Uterus (tissue), 4 donors: Measurements from ENCODE around the gene SLC39A11. TPM values are rescaled to one million over a fixed set of nuclear protein-coding genes. Genes with fewer than 3 reads are reported as not detected.

ENCODE experiments used
- DNase-seq, 2 donors: peaks; one replicate each; pipeline ENCODE4 v3.0.0-alpha.2; 2019 to 2020
- H3K27ac ChIP-seq, 2 donors: fragments of 200-600 bp; sonication (generic); 1 replicate in 1 of 2; 2 replicates in 1 of 2; pipeline ENCODE4 v1.5.1; 2016 to 2018
- H3K27me3 ChIP-seq, 2 donors: fragments of 200-600 bp; sonication (generic); one replicate each; pipeline ENCODE4 v1.5.1; 2018 to 2019; ENCODE audit warnings: control low read depth in 1 of 2
- H3K36me3 ChIP-seq, 2 donors: fragments of 200-600 bp; sonication (generic); one replicate each; pipeline ENCODE4 v1.5.1; 2019; ENCODE audit warnings: control low read depth in 1 of 2
- H3K4me1 ChIP-seq, 2 donors: fragments of 200-600 bp; sonication (generic); one replicate each; pipeline ENCODE4 v1.5.1; 2018 to 2019; ENCODE audit warnings: control low read depth in 1 of 2
- H3K4me3 ChIP-seq, 2 donors: fragments of 200-600 bp; sonication (generic); 1 replicate in 1 of 2; 2 replicates in 1 of 2; pipeline ENCODE4 v1.5.1; 2018 to 2019; ENCODE audit warnings: mild to moderate bottlenecking in 1 of 2
- H3K9me3 ChIP-seq, 2 donors: fragments of 200-600 bp; sonication (generic); one replicate each; pipeline ENCODE4 v1.5.1; 2019; ENCODE audit warnings: control low read depth in 1 of 2
- CTCF ChIP-seq, 4 experiments: fragments of 200-600 bp in 2 of 4; fragments of 450-650 bp in 2 of 4; sonication (generic) in 2 of 4; IDR thresholded peaks; one replicate each; pipeline ENCODE4 v1.5.1; 2016 to 2019; ENCODE audit warnings: antibody characterized with exemption in 4 of 4, mild to moderate bottlenecking in 2 of 4, moderate library complexity in 1 of 4
- POLR2A ChIP-seq, 2 donors: fragments of 450-650 bp; IDR thresholded peaks; one replicate each; pipeline ENCODE4 v1.6.1; 2016; ENCODE audit warnings: antibody characterized with exemption in 2 of 2, mild to moderate bottlenecking in 1 of 2, moderate library complexity in 1 of 2
- intact Hi-C: fragments of 100-400 bp; cut with DNase I; formaldehyde crosslinking; loops from one replicate; pipeline ENCODE4 v1.15.1; 2023; ENCODE audit warnings: low total_unique reads
- total RNA-seq, 4 donors: library from RNA; depleted of rRNA in 3 of 4; stranded (reverse); fragments of >200 nt in 3 of 4; gene quantifications; one replicate each; pipeline versions ENCODE4 v1.1.0 to v1.2.4, GENCODE V29; 2014 to 2023
- donor health status: DM: yes; HTN: yes; CAD: no.

Gene SLC39A11
- total RNA-seq, 4 donors from 2014 or later = 5.4 to 56.2 (median 21.0) TPM

GRCh38 chr17:72988451-72988850 lies 104.0 kb downstream of the SLC39A11 start:
- intact Hi-C loops = no loop called here
- TF ChIP-seq CTCF (IDR thresholded peaks at IDR 0.05) = no peak

GRCh38 chr17:72987166-72987565 lies 105.3 kb downstream of the SLC39A11 start:
- H3K9me3 ChIP-seq = no peaks in the 10 kb centered on the region
- intact Hi-C loops = no loop called here

More at GRCh38 chr17:72988451-72988850, 104.0 kb downstream of the SLC39A11 start:
- H3K9me3 ChIP-seq = no peaks in the 10 kb centered on the region
- no peaks in the 10 kb centered on the region for H3K27me3 ChIP-seq
- H3K4me3 ChIP-seq = no peak overlapping the region
- DNase-seq = no peak
- H3K27ac ChIP-seq = no peak overlapping the region
- H3K36me3 ChIP-seq = no peaks in the 10 kb centered on the region
- no peaks in the 10 kb centered on the region for H3K4me1 ChIP-seq

GRCh38 chr17:72985882-72986720 lies 106.4 kb downstream of the SLC39A11 start:
- Histone ChIP-seq H3K36me3 (no peaks in the 10 kb centered on the region), H3K27me3 (no peaks in the 10 kb centered on the region), H3K4me1 (no peaks in the 10 kb centered on the region), H3K27ac (no peak overlapping the region), H3K4me3 (no peak overlapping the region), H3K9me3 (no peaks in the 10 kb centered on the region)
- DNase-seq = peak; percentile 18 to 22
- no peak for TF ChIP-seq POLR2A (IDR thresholded peaks at IDR 0.05)
- TF ChIP-seq CTCF (IDR thresholded peaks at IDR 0.05) = peak; percentile 17 to 54 (median 22)
- intact Hi-C loops = no loop called here

More at GRCh38 chr17:72987166-72987565, 105.3 kb downstream of the SLC39A11 start:
- Histone ChIP-seq H3K36me3 (no peaks in the 10 kb centered on the region), H3K27me3 (no peaks in the 10 kb centered on the region), H3K4me3 (no peak overlapping the region), H3K27ac (no peak overlapping the region), H3K4me1 (no peaks in the 10 kb centered on the region)
- DNase-seq = no peak
- TF ChIP-seq CTCF (IDR thresholded peaks at IDR 0.05) = no peak
- no peak for TF ChIP-seq POLR2A (IDR thresholded peaks at IDR 0.05)

GRCh38 chr17:72984926-72985325 lies 107.6 kb downstream of the SLC39A11 start:
- TF ChIP-seq POLR2A (IDR thresholded peaks at IDR 0.05) (no peak), CTCF (IDR thresholded peaks at IDR 0.05) (no peak)
- intact Hi-C loops = no loop called here

GRCh38 chr17:72984145-72984925 lies 108.2 kb downstream of the SLC39A11 start:
- Histone ChIP-seq H3K9me3 (no peaks in the 10 kb centered on the region), H3K27me3 (no peaks in the 10 kb centered on the region), H3K4me3 (no peak overlapping the region), H3K36me3 (no peaks in the 10 kb centered on the region), H3K4me1 (no peaks in the 10 kb centered on the region), H3K27ac (no peak overlapping the region)
- DNase-seq = no peak
- intact Hi-C loops = no loop called here
- TF ChIP-seq POLR2A (IDR thresholded peaks at IDR 0.05) = no peak
- no peak for TF ChIP-seq CTCF (IDR thresholded peaks at IDR 0.05)

More at GRCh38 chr17:72984926-72985325, 107.6 kb downstream of the SLC39A11 start:
- H3K27ac ChIP-seq = no peak overlapping the region
- H3K4me1 ChIP-seq = no peaks in the 10 kb centered on the region
- no peaks in the 10 kb centered on the region for H3K27me3 ChIP-seq
- no peaks in the 10 kb centered on the region for H3K36me3 ChIP-seq
- DNase-seq = no peak
- no peak overlapping the region for H3K4me3 ChIP-seq
- no peaks in the 10 kb centered on the region for H3K9me3 ChIP-seq
